ENCODE measurements around the gene EXO5. TPM values are rescaled to one million over a fixed set of nuclear protein-coding genes. Genes with fewer than 3 reads are reported as not detected.

EXO5 gene
- total RNA-seq, 1 experiment from 2014 or later: 13.4 TPM

- Histone ChIP-seq H3K4me1 (ENCODE audit: insufficient read depth, low read length) (no peaks in the 10 kb centered on the region), H2BK120ac (ENCODE audit: low read depth, low read length, poor library complexity, severe bottlenecking) (no peak overlapping the region), H3K27me3 (ENCODE audit: insufficient read depth, low read length) (no peaks in the 10 kb centered on the region), H2AK5ac (ENCODE audit: insufficient read length, low read length) (peak overlapping the region; percentile 50), H3K23me2 (ENCODE audit: insufficient read length, low read depth, low read length, poor library complexity, severe bottlenecking) (peaks cover 10% of the 10 kb centered on the region), H3K4me2 (ENCODE audit: insufficient read depth, insufficient read length, low read length) (peak overlapping the region; percentile 95), H3K4ac (ENCODE audit: low read depth, low read length) (no peak overlapping the region; the same call in 1 of the 2 replicates), H2AFZ (ENCODE audit: low read length) (no peak overlapping the region), H2BK20ac (ENCODE audit: low read depth, low read length, poor library complexity, severe bottlenecking) (no peak overlapping the region), H3T11ph (ENCODE audit: low read length) (peak overlapping the region; percentile 46), H4K8ac (replicated peaks; ENCODE audit: insufficient read length, low read depth, low read length) (no peak overlapping the region), H2BK12ac (ENCODE audit: insufficient read length, low read depth, low read length) (peak overlapping the region; percentile 2), H3K9me3 (ENCODE audit: control insufficient read depth, low read depth, low read length) (no peaks in the 10 kb centered on the region), H4K5ac (ENCODE audit: insufficient read length, low read depth, low read length) (peak overlapping the region; percentile 37), H3K18ac (ENCODE audit: insufficient read length, low read depth, low read length) (peak overlapping the region; percentile 66), H3K79me1 (ENCODE audit: insufficient read depth, low read depth, low read length, poor library complexity, severe bottlenecking) (no peaks in the 10 kb centered on the region), H4K91ac (ENCODE audit: insufficient read length, low read depth, low read length) (no peak overlapping the region), H3K27ac (ENCODE audit: insufficient read length, low read depth, low read length) (peak overlapping the region; percentile 57), H4K20me1 (ENCODE audit: control insufficient read depth, insufficient read depth, insufficient read length) (no peaks in the 10 kb centered on the region), H3K23ac (ENCODE audit: insufficient read length, low read depth, low read length) (no peak overlapping the region), H3K79me2 (ENCODE audit: insufficient read depth, low read length) (no peaks in the 10 kb centered on the region), H3K14ac (ENCODE audit: insufficient read depth, low read length) (peak overlapping the region; percentile 59; the same call in 1 of the 2 replicates), H2BK15ac (ENCODE audit: low read depth, low read length) (no peak overlapping the region), H3K9ac (ENCODE audit: extremely low read depth, insufficient read length, low read length) (peak overlapping the region; percentile 84), H2BK5ac (ENCODE audit: insufficient read length, low read length) (no peak overlapping the region), H3K56ac (ENCODE audit: insufficient read length, low read depth, low read length) (no peak overlapping the region)
- Mint-ChIP-seq H3K4me3 (peak overlapping the region; percentile 97 to 99), H3K4me1 (peaks cover 12 to 18% of the 10 kb centered on the region in 2 experiments), H3K36me3 (ENCODE audit: insufficient read depth in 1 of 3, low read depth in 3 of 3) (peaks cover 8 to 13% (median 8%) of the 10 kb centered on the region in 3 experiments; a peak in 6 of 7 replicates), H3K9me3 (peaks cover 7 to 9% of the 10 kb centered on the region in 2 experiments), H3K27me3 (ENCODE audit: low read depth) (peaks cover 6% of the 10 kb centered on the region), H3K27ac (peak overlapping the region; percentile 86 to 98 (median 98); a peak in 6 of 7 replicates)
- DNase-seq: no peak
- TF ChIP-seq CTCF (conservative IDR thresholded peaks at IDR 0.05): no peak
- WGBS (ENCODE audit: extremely low coverage, insufficient read length, low lambda C conversion rate): 100% methylated on average over 1 of the region's 5 CpGs
These were observed 22.3 kb downstream of the EXO5 start for GRCh38 chr1:40530735-40531380.
